HepG2 (cell line): Measurements from ENCODE around the gene EEF1AKMT1. TPM values are rescaled to one million over a fixed set of nuclear protein-coding genes. Genes with fewer than 3 reads are reported as not detected.

Experiments
- ASH2L ChIP-seq: fragments of 300-600, 200-600 bp; sonication (generic); IDR thresholded peaks from 2 replicates; pipeline ENCODE4 v1.7.0; 2017; ENCODE audit warnings: low read depth, mild to moderate bottlenecking, moderate library complexity, mixed read lengths, low read length; ENCODE audit not compliant: insufficient read length
- BORCS8-MEF2B ChIP-seq: sonication (generic); formaldehyde crosslinking; IDR thresholded peaks from 2 replicates; pipeline ENCODE4 v1.8.0; 2022; ENCODE audit warnings: mild to moderate bottlenecking, missing genetic modification reagents
- BRCA1 ChIP-seq: sonication (generic); formaldehyde crosslinking; IDR thresholded peaks from 2 replicates; pipeline ENCODE4 v1.4.0; 2020; ENCODE audit warnings: missing genetic modification reagents
- BRD4 ChIP-seq: sonication (generic); formaldehyde crosslinking; IDR thresholded peaks from 2 replicates; pipeline ENCODE4 v1.4.0; 2020; ENCODE audit warnings: missing genetic modification reagents
- HMG20A ChIP-seq: IDR thresholded peaks from 2 replicates; pipeline ENCODE4 v1.6.1; 2016; ENCODE audit warnings: borderline replicate concordance
- HOXA9 ChIP-seq: sonication (generic); formaldehyde crosslinking; IDR thresholded peaks from 2 replicates; pipeline ENCODE4 v1.8.1; 2022; ENCODE audit warnings: missing genetic modification reagents, mild to moderate bottlenecking, moderate library complexity, borderline replicate concordance
- KDM1A ChIP-seq: IDR thresholded peaks from 2 replicates; pipeline ENCODE4 v1.6.1; 2016; ENCODE audit warnings: missing compliant biosample characterization
- KDM5B ChIP-seq: sonication (generic); formaldehyde crosslinking; IDR thresholded peaks from 2 replicates; pipeline ENCODE4 v1.4.0; 2020; ENCODE audit warnings: missing genetic modification reagents, mild to moderate bottlenecking, borderline replicate concordance
- PHB2 ChIP-seq: fragments of 450-650 bp; IDR thresholded peaks from 2 replicates; pipeline ENCODE4 v1.6.1; 2018; ENCODE audit not compliant: partially characterized antibody
- PLRG1 ChIP-seq: fragments of 450-650 bp; conservative IDR thresholded peaks from 2 replicates; pipeline ENCODE4 v1.6.1; 2016
- POLR2AphosphoS5 ChIP-seq: IDR thresholded peaks from 2 replicates; pipeline ENCODE4 v1.6.1; 2012; ENCODE audit warnings: low read depth, low read length
- RAD21 ChIP-seq: fragments of 450-650 bp; formaldehyde crosslinking; IDR thresholded peaks from 2 replicates; pipeline ENCODE4 v1.5.0; 2020; ENCODE audit warnings: mild to moderate bottlenecking
- SMC3 ChIP-seq: IDR thresholded peaks from 2 replicates; pipeline ENCODE4 v1.6.1; 2011; ENCODE audit warnings: low read length, improper control_type of control experiment
- SNAI1 ChIP-seq: sonication (generic); formaldehyde crosslinking; IDR thresholded peaks from 2 replicates; pipeline ENCODE4 v1.5.0; 2020; ENCODE audit warnings: mild to moderate bottlenecking, missing genetic modification reagents, borderline replicate concordance
- SYNCRIP ChIP-seq: fragments of 200-400 bp; formaldehyde crosslinking; IDR thresholded peaks from 2 replicates; pipeline ENCODE4 v1.6.1; 2018; ENCODE audit warnings: mild to moderate bottlenecking, low read depth, low read length; ENCODE audit not compliant: insufficient read depth
- TOE1 ChIP-seq: sonication (generic); formaldehyde crosslinking; IDR thresholded peaks from 2 replicates; pipeline ENCODE4 v1.4.0; 2020; ENCODE audit warnings: mild to moderate bottlenecking, missing genetic modification reagents
- YEATS4 ChIP-seq: sonication (generic); formaldehyde crosslinking; IDR thresholded peaks from 2 replicates; pipeline ENCODE4 v1.4.0; 2020; ENCODE audit warnings: missing genetic modification reagents, borderline replicate concordance
- ZNF350 ChIP-seq: sonication (generic); formaldehyde crosslinking; IDR thresholded peaks from 2 replicates; pipeline ENCODE4 v1.4.0; 2020; ENCODE audit warnings: mild to moderate bottlenecking, low read depth, missing genetic modification reagents, borderline replicate concordance
- ZNF547 ChIP-seq: sonication (generic); formaldehyde crosslinking; IDR thresholded peaks from 2 replicates; pipeline ENCODE4 v1.5.1; 2020; ENCODE audit warnings: mild to moderate bottlenecking, missing genetic modification reagents
- ZNF552 ChIP-seq: sonication (generic); formaldehyde crosslinking; IDR thresholded peaks from 2 replicates; pipeline ENCODE4 v1.9.0; 2022; ENCODE audit warnings: missing genetic modification reagents, mild to moderate bottlenecking, borderline replicate concordance
- ZNF570 ChIP-seq: sonication (generic); formaldehyde crosslinking; IDR thresholded peaks from 2 replicates; pipeline ENCODE4 v1.4.0; 2020; ENCODE audit warnings: mild to moderate bottlenecking, missing genetic modification reagents, borderline replicate concordance
- ZNF709 ChIP-seq: sonication (generic); formaldehyde crosslinking; IDR thresholded peaks from 2 replicates; pipeline ENCODE4 v1.5.0; 2020; ENCODE audit warnings: mild to moderate bottlenecking, missing genetic modification reagents
- ZNF792 ChIP-seq: IDR thresholded peaks from 2 replicates; pipeline ENCODE4 v1.6.1; 2016
- ZNF83 ChIP-seq: sonication (generic); formaldehyde crosslinking; IDR thresholded peaks from 2 replicates; pipeline ENCODE4 v1.4.0; 2020; ENCODE audit warnings: missing genetic modification reagents, mild to moderate bottlenecking, borderline replicate concordance
- polyA plus RNA-seq, 8 experiments: library from polyadenylated mRNA; depleted of rRNA in 3 of 8; stranded (reverse) in 7 of 8; unstranded in 1 of 8; fragments of >200 nt; fragmentation: Illumina TruSeq in 4 of 8; extraction: Trizol in 4 of 8; gene quantifications; 2 replicates each; pipeline versions ENCODE4 v1.2.1 to v1.2.3, GENCODE V29; 2011 to 2016; ENCODE audit warnings: low read depth in 4 of 8, missing spikeins in 1 of 8, mixed read lengths in 1 of 8; ENCODE audit not compliant: insufficient read depth in 1 of 8
- total RNA-seq, 5 experiments: library from RNA; depleted of rRNA; stranded (reverse); fragments of >200 nt; fragmentation: Illumina TruSeq; extraction: Trizol; gene quantifications; 2 replicates each; pipeline ENCODE4 v1.2.3, GENCODE V29; 2016; ENCODE audit warnings: low read depth in 1 of 5
- TF ChIP-seq, protein P1 (sequence below): sonication (generic); formaldehyde crosslinking; IDR thresholded peaks from 2 replicates; pipeline ENCODE4 v1.4.0; 2020; ENCODE audit warnings: mild to moderate bottlenecking, missing genetic modification reagents
- TF ChIP-seq, protein P2 (sequence below): sonication (generic); formaldehyde crosslinking; IDR thresholded peaks from 2 replicates; pipeline ENCODE4 v1.5.0; 2020; ENCODE audit warnings: mild to moderate bottlenecking, missing genetic modification reagents, moderate library complexity
- TF ChIP-seq, protein P3 (sequence below): sonication (generic); formaldehyde crosslinking; IDR thresholded peaks from 2 replicates; pipeline ENCODE4 v1.4.0; 2020; ENCODE audit warnings: missing genetic modification reagents

EEF1AKMT1 gene
- total and polyA plus RNA-seq, 2 of the 13 experiments (the other 11 are each of a cell fraction or from before 2014, with no cell fraction given) = 6.0 to 16.1 TPM

DNA sequence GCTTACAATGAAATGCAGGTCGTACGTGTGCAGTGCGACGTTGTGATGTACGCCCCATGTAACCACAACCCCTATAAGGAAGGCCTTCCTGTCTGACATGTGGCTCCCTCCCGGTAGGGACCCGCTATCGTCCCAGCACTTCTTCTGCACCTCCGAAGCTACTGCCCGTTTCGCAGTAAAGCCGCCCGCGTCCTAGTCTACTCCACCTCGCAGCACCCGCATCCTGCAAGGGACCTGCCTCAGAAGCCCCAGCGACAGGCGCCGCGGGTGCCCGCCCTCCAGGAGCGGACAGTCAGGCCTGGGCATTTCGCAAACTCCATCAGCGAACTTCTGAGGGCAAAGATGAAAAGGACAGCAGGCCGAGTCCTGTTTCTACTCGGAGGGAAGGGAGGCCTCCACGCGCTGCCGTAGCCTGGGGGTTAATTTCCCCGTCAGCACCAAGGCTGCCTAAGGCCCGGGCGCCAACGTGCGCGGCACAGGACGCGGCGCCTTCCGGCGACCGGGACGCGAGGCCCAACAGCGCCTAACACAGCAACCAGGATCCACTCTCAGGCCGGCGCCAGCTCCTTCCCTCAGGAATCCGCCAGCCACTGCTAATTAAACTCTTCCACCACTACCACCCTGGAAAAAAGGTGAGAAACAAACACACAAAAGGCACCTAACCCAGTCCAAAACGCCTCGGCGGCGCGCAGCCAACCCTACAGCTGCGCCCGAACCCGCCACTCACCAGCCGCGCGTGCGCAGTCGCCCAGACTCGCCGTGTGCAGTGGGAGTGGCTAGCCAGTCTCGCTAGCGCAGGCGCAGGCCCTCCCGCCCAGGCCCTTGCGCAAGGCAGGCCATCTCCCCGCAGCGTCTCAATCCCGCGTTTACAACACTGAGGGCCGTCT, at the start of gene EEF1AKMT1 (continued):
- TF ChIP-seq ZNF709 (CRISPR knock-in tag) (peak; percentile 96), SYNCRIP (no peak), BORCS8-MEF2B (CRISPR knock-in tag) (peak; percentile 87; the same call in 1 of the 2 replicates), KDM5B (CRISPR knock-in tag) (peak; percentile 95), ZNF552 (CRISPR knock-in tag) (peak; percentile 46; the same call in 1 of the 2 replicates), ASH2L (peak; percentile 89), RAD21 (CRISPR knock-in tag) (0 out of 2 replicates have a peak, but pooled peaks have one; percentile 48), SMC3 (no peak; the same call in 1 of the 2 replicates), BRD4 (CRISPR knock-in tag) (peak; percentile 78), KDM1A (CRISPR knock-in tag) (no peak), HOXA9 (CRISPR knock-in tag) (no peak), TOE1 (CRISPR knock-in tag) (no peak), HMG20A (CRISPR knock-in tag) (no peak), ZNF350 (CRISPR knock-in tag) (peak; percentile 81; the same call in 1 of the 2 replicates), YEATS4 (CRISPR knock-in tag) (peak; percentile 92; the same call in 1 of the 2 replicates), PLRG1 (no peak), ZNF570 (CRISPR knock-in tag) (no peak), ZNF83 (CRISPR knock-in tag) (0 out of 2 replicates have a peak, but pooled peaks have one; percentile 29), SNAI1 (CRISPR knock-in tag) (no peak), BRCA1 (CRISPR knock-in tag) (peak; percentile 69; the same call in 1 of the 2 replicates), ZNF547 (CRISPR knock-in tag) (peak; percentile 90), PHB2 (no peak), ZNF792 (CRISPR knock-in tag) (peak; percentile 81; the same call in 1 of the 2 replicates), POLR2AphosphoS5 (peak; percentile 98)
- TF ChIP-seq, protein P1, sequence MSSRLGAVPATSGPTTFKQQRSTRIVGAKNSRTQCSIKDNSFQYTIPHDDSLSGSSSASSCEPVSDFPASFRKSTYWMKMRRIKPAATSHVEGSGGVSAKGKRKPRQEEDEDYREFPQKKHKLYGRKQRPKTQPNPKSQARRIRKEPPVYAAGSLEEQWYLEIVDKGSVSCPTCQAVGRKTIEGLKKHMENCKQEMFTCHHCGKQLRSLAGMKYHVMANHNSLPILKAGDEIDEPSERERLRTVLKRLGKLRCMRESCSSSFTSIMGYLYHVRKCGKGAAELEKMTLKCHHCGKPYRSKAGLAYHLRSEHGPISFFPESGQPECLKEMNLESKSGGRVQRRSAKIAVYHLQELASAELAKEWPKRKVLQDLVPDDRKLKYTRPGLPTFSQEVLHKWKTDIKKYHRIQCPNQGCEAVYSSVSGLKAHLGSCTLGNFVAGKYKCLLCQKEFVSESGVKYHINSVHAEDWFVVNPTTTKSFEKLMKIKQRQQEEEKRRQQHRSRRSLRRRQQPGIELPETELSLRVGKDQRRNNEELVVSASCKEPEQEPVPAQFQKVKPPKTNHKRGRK = no peak
- TF ChIP-seq, protein P2, sequence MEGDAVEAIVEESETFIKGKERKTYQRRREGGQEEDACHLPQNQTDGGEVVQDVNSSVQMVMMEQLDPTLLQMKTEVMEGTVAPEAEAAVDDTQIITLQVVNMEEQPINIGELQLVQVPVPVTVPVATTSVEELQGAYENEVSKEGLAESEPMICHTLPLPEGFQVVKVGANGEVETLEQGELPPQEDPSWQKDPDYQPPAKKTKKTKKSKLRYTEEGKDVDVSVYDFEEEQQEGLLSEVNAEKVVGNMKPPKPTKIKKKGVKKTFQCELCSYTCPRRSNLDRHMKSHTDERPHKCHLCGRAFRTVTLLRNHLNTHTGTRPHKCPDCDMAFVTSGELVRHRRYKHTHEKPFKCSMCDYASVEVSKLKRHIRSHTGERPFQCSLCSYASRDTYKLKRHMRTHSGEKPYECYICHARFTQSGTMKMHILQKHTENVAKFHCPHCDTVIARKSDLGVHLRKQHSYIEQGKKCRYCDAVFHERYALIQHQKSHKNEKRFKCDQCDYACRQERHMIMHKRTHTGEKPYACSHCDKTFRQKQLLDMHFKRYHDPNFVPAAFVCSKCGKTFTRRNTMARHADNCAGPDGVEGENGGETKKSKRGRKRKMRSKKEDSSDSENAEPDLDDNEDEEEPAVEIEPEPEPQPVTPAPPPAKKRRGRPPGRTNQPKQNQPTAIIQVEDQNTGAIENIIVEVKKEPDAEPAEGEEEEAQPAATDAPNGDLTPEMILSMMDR (CRISPR knock-in tag) = peak; percentile 13; the same call in 1 of the 2 replicates
- TF ChIP-seq, protein P3, sequence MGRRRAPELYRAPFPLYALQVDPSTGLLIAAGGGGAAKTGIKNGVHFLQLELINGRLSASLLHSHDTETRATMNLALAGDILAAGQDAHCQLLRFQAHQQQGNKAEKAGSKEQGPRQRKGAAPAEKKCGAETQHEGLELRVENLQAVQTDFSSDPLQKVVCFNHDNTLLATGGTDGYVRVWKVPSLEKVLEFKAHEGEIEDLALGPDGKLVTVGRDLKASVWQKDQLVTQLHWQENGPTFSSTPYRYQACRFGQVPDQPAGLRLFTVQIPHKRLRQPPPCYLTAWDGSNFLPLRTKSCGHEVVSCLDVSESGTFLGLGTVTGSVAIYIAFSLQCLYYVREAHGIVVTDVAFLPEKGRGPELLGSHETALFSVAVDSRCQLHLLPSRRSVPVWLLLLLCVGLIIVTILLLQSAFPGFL (CRISPR knock-in tag) = no peak
